IMR-90 (cell line): ENCODE measurements around the gene CXCL3. TPM values are rescaled to one million over a fixed set of nuclear protein-coding genes. Genes with fewer than 3 reads are reported as not detected.
"Not testable (repeated sequence)": the region's sequence is repeated elsewhere in the genome, so short reads cannot be mapped to it uniquely, and the experiment has no call there.

Source experiments
- ATAC-seq: fragments of 200-7000 bp; cut with Tn5 transposase; 2 replicates; pipeline ENCODE4 v1.9.1; 2020; ENCODE audit warnings: low read depth, mild to moderate bottlenecking, moderate library complexity
- BruUV-seq: library from RNA; stranded (reverse); fragments of 400-500 nt; replicated peaks from 2 replicates; lab custom pipeline; 2021; lab: Mats Ljungman, UMichigan
- CTCF ChIA-PET: fragments of 300-600 bp; formaldehyde crosslinking; extraction: SDS; loops from one replicate; lab custom pipeline; 2021; ENCODE audit warnings: antibody characterized with exemption; lab: Yijun Ruan, JAX
- POLR2A ChIA-PET: fragments of 300-600 bp; sonication (Branson Sonifier 250); formaldehyde crosslinking; loops from one replicate; lab custom pipeline; 2022; ENCODE audit warnings: antibody characterized with exemption; ENCODE audit not compliant: unreplicated experiment; lab: Charles Lee
- DNase-seq: peaks from one replicate; pipeline ENCODE4 v3.0.0; 2013
- H2AFZ ChIP-seq: replicated peaks from 2 replicates; pipeline ENCODE3; 2013; ENCODE audit warnings: low read length, mild to moderate bottlenecking; ENCODE audit not compliant: poor library complexity
- H2AK5ac ChIP-seq: 2 replicates; pipeline ENCODE4 v1.6.1; 2013; ENCODE audit warnings: low read depth, low read length, inconsistent platforms
- H2AK9ac ChIP-seq: replicated peaks from 2 replicates; pipeline ENCODE3; 2013; ENCODE audit warnings: mild to moderate bottlenecking, low read depth, low read length, moderate library complexity; ENCODE audit not compliant: poor library complexity
- H2BK120ac ChIP-seq: 2 replicates; pipeline ENCODE4 v1.6.1; 2013; ENCODE audit warnings: low read depth, low read length, inconsistent platforms
- H2BK15ac ChIP-seq: 3 replicates; pipeline ENCODE4 v1.6.1; 2013; ENCODE audit warnings: low read depth, low read length, inconsistent platforms
- H2BK20ac ChIP-seq: 2 replicates; pipeline ENCODE4 v1.6.1; 2013; ENCODE audit warnings: low read depth, mild to moderate bottlenecking, inconsistent platforms, low read length, moderate library complexity
- H2BK5ac ChIP-seq: 2 replicates; pipeline ENCODE4 v1.6.1; 2013; ENCODE audit warnings: mild to moderate bottlenecking, low read depth, low read length, inconsistent platforms; ENCODE audit not compliant: poor library complexity, severe bottlenecking
- H3K14ac ChIP-seq: replicated peaks from 2 replicates; pipeline ENCODE4 v1.6.1; 2013; ENCODE audit warnings: low read depth, low read length, inconsistent platforms
- H3K18ac ChIP-seq: 2 replicates; pipeline ENCODE4 v1.6.1; 2013; ENCODE audit warnings: low read depth, low read length, control low read depth
- H3K23ac ChIP-seq: 2 replicates; pipeline ENCODE4 v1.6.1; 2013; ENCODE audit warnings: low read depth, low read length, inconsistent platforms
- H3K27ac ChIP-seq: 2 replicates; pipeline ENCODE4 v1.5.1; 2013; ENCODE audit warnings: mild to moderate bottlenecking, control low read depth, low read length; ENCODE audit not compliant: insufficient read depth
- H3K27me3 ChIP-seq: 2 replicates; pipeline ENCODE4 v1.6.1; 2013; ENCODE audit warnings: low read length; ENCODE audit not compliant: control insufficient read depth, insufficient read depth
- H3K36me3 ChIP-seq: 2 replicates; pipeline ENCODE4 v1.6.1; 2013; ENCODE audit warnings: low read length, mixed read lengths; ENCODE audit not compliant: control insufficient read depth, insufficient read depth
- H3K4ac ChIP-seq: 2 replicates; pipeline ENCODE4 v1.6.1; 2013; ENCODE audit warnings: low read depth, low read length, inconsistent platforms
- H3K4me1 ChIP-seq: 2 replicates; pipeline ENCODE4 v1.6.1; 2013; ENCODE audit warnings: low read length, mixed read lengths; ENCODE audit not compliant: control insufficient read depth, insufficient read depth
- H3K4me2 ChIP-seq: 2 replicates; pipeline ENCODE4 v1.6.1; 2013; ENCODE audit warnings: low read depth, mild to moderate bottlenecking, control low read depth, low read length, moderate library complexity
- H3K4me3 ChIP-seq: 2 replicates; pipeline ENCODE4 v1.5.1; 2013; ENCODE audit warnings: low read depth, mild to moderate bottlenecking, control low read depth, low read length, moderate library complexity; ENCODE audit not compliant: insufficient read depth
- H3K56ac ChIP-seq: 2 replicates; pipeline ENCODE4 v1.6.1; 2013; ENCODE audit warnings: low read length, inconsistent platforms; ENCODE audit not compliant: insufficient read depth; ENCODE audit errors: extremely low read depth
- H3K79me1 ChIP-seq, 2 experiments: 2 replicates each; pipeline ENCODE4 v1.6.1; 2013; ENCODE audit warnings: low read length in 2 of 2, inconsistent platforms in 1 of 2, low read depth in 1 of 2
- H3K9ac ChIP-seq: 2 replicates; pipeline ENCODE4 v1.6.1; 2013; ENCODE audit warnings: low read depth, low read length, control low read depth
- H3K9me1 ChIP-seq: 2 replicates; pipeline ENCODE4 v1.6.1; 2013; ENCODE audit warnings: low read length, inconsistent platforms; ENCODE audit not compliant: insufficient read depth
- H3K9me3 ChIP-seq: 2 replicates; pipeline ENCODE4 v1.6.1; 2013; ENCODE audit warnings: low read length; ENCODE audit not compliant: control insufficient read depth, insufficient read depth
- H4K20me1 ChIP-seq: 2 replicates; pipeline ENCODE4 v1.6.1; 2013; ENCODE audit warnings: low read length, inconsistent platforms; ENCODE audit not compliant: insufficient read depth
- H4K5ac ChIP-seq: 2 replicates; pipeline ENCODE4 v1.6.1; 2013; ENCODE audit warnings: mild to moderate bottlenecking, low read depth, low read length, control low read depth
- H4K8ac ChIP-seq, 2 experiments: 2 replicates each; pipeline ENCODE4 v1.6.1; 2013; ENCODE audit warnings: low read depth in 2 of 2, low read length in 2 of 2, control low read depth in 1 of 2, inconsistent platforms in 1 of 2
- H4K91ac ChIP-seq: 2 replicates; pipeline ENCODE4 v1.6.1; 2013; ENCODE audit warnings: low read depth, low read length, inconsistent platforms; ENCODE audit not compliant: insufficient read depth
- BHLHE40 ChIP-seq: fragments of 150-350 bp; IDR thresholded peaks from 2 replicates; pipeline ENCODE4 v1.6.1; 2016; ENCODE audit warnings: mild to moderate bottlenecking, low read depth, low read length
- RAD21 ChIP-seq: IDR thresholded peaks from 2 replicates; pipeline ENCODE4 v1.6.1; 2012; ENCODE audit warnings: low read length, improper control_type of control experiment
- WGBS, 2 experiments: methylation state at CpG; one replicate each; pipeline versions ENCODE4 v1.1.5 to v1.1.7; 2013; ENCODE audit warnings: missing lambda C conversion rate in 2 of 2; ENCODE audit not compliant: insufficient read length in 1 of 2; ENCODE audit errors: extremely low coverage in 2 of 2; 5-methylcytosine and 5-hydroxymethylcytosine counted together
- dilution Hi-C: fragments of 300-500 bp; cut with HindIII; formaldehyde crosslinking; loops from one replicate; pipeline ENCODE4 v1.14.3; 2018; ENCODE audit warnings: low sequenced_read_pairs; ENCODE audit not compliant: unreplicated experiment
- in situ Hi-C: fragments of 300-500 bp; cut with MboI; formaldehyde crosslinking; loops from 3 replicates; pipeline ENCODE4 v1.14.3; 2019; ENCODE audit warnings: low sequenced_read_pairs, inconsistent platforms, mixed read lengths
- intact Hi-C: fragments of 100-400 bp; cut with micrococcal nuclease; formaldehyde crosslinking; loops from 2 replicates; pipeline ENCODE4 v1.10.0; 2022
- polyA plus RNA-seq, 3 experiments: library from polyadenylated mRNA; depleted of rRNA; stranded (reverse); fragments of >200 nt; gene quantifications; 2 replicates each; pipeline ENCODE4 v1.2.3, GENCODE V29; 2012; ENCODE audit warnings: low replicate concordance in 1 of 3
- total RNA-seq: library from RNA; depleted of rRNA; stranded (reverse); fragments of >200 nt; gene quantifications from 2 replicates; pipeline ENCODE4 v1.2.3, GENCODE V29; 2012

CXCL3 gene
- total and polyA plus RNA-seq, 2 of the 4 experiments (the other 2 are of a cell fraction): 0.18 to 0.74 TPM

DNA sequence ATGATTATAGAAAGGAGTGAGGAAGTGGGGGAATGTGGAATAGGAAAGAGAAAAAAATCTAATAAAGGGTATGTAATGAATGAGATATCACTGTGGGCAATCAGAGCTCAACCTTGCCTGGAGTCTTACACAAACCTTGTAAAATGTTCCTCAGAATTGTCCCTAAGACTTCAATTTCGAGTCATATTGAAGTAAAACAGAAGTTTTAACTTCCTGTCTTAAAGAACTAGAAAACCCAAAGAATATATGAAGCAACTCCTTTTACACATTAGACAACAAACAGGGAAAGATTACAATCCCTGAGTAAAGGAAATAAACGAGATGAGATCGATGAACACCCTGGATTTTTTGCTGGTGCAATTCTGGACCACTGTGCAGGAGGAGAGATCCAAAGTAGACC, 42.5 kb upstream of the CXCL3 start:
- intact Hi-C loops: no loop called here
- Histone ChIP-seq H4K91ac (no peak overlapping the region), H3K79me1 (no peaks in the 10 kb centered on the region), H4K20me1 (no peaks in the 10 kb centered on the region), H2BK5ac (no peak overlapping the region), H2AK9ac (no peak overlapping the region), H3K27ac (no peak overlapping the region), H2BK15ac (no peak overlapping the region), H4K5ac (no peak overlapping the region), H3K4me1 (no peaks in the 10 kb centered on the region), H4K8ac (no peak overlapping the region), H3K4me2 (no peak overlapping the region), H3K23ac (no peak overlapping the region), H2AK5ac (no peak overlapping the region), H2AFZ (no peak overlapping the region), H2BK20ac (no peak overlapping the region), H3K18ac (no peak overlapping the region), H3K4ac (no peak overlapping the region), H3K9me3 (no peaks in the 10 kb centered on the region), H3K9ac (no peak overlapping the region), H2BK120ac (no peak overlapping the region), H3K36me3 (no peaks in the 10 kb centered on the region), H3K27me3 (peaks cover 2% of the 10 kb centered on the region), H3K9me1 (no peaks in the 10 kb centered on the region), H3K56ac (no peak overlapping the region), H3K14ac (no peak overlapping the region), H3K4me3 (no peak overlapping the region)
- no peak for DNase-seq
- dilution Hi-C loops: no loop called here
- in situ Hi-C loops: no loop called here
- no TSS peak for BruUV-seq
- ChIA-PET POLR2A (no interaction called here), CTCF (no interaction called here)
- 44% methylated on average over 2 of the region's 3 CpGs; no CpG with 5 or more reads in 1 of the 2 experiments for WGBS, 2 experiments
- TF ChIP-seq BHLHE40 (no peak), RAD21 (no peak)
- no peak for ATAC-seq

DNA sequence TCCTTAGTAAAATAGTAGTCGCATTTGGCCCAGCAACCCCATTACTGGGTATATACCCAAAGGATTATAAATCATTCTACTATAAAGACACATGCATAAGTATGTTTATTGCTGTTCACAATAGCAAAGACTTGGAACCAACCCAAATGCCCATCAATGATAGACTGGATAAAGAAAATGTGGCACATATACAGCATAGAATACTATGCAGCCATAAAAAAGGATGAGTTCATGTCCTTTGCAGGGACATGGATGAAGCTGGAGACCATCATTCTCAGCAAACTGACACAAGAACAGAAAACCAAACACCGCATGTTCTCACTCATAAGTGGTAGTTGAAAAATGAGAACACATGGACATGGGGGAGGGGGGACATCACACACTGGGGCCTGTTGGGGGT, 41.9 kb upstream of the CXCL3 start:
- H2BK120ac ChIP-seq, H2BK5ac ChIP-seq, H3K36me3 ChIP-seq, H3K23ac ChIP-seq, CTCF ChIA-PET, H4K91ac ChIP-seq, H3K9me1 ChIP-seq, H3K4me2 ChIP-seq, dilution Hi-C loops, H2AK9ac ChIP-seq, intact Hi-C loops, H3K27ac ChIP-seq, ATAC-seq, H3K18ac ChIP-seq, BruUV-seq, H3K79me1 ChIP-seq, H3K9ac ChIP-seq, POLR2A ChIA-PET, H3K4ac ChIP-seq, H3K4me3 ChIP-seq, H2AFZ ChIP-seq, H3K56ac ChIP-seq, H4K8ac ChIP-seq, in situ Hi-C loops, H2BK15ac ChIP-seq, H3K9me3 ChIP-seq, H4K5ac ChIP-seq, H3K4me1 ChIP-seq, H2BK20ac ChIP-seq, H3K14ac ChIP-seq, H2AK5ac ChIP-seq, DNase-seq, H4K20me1 ChIP-seq, H3K27me3 ChIP-seq: not testable (repeated sequence)
- WGBS, 2 experiments: no CpG with 5 or more reads among the region's 2 CpGs
